Activated CD8-positive, alpha-beta memory T cell treated with anti-CD3 and anti-CD28 coated beads, Interleukin-2, amount 50 U/mL, for 1 hour (primary cell): ENCODE data around the gene TIFAB.

Experiments
- DNase-seq: peaks from one replicate; pipeline ENCODE4 v3.0.0-alpha.2; 2020; ENCODE audit errors: extremely low read depth

The TIFAB gene

GRCh38 chr5:135442431-135443160, 9.6 kb downstream of the TIFAB start:
- no peak for DNase-seq

GRCh38 chr5:135441919-135442318, 10.2 kb downstream of the TIFAB start:
- DNase-seq, result no peak

- no peak for DNase-seq
Measured at GRCh38 chr5:135441350-135441831, 10.8 kb downstream of the TIFAB start.

- no peak for DNase-seq
Measured at GRCh38 chr5:135440916-135441315, 11.2 kb downstream of the TIFAB start.

- DNase-seq, result no peak
Measured at GRCh38 chr5:135439231-135440205, 12.6 kb downstream of the TIFAB start.

GRCh38 chr5:135438636-135439221, 13.4 kb downstream of the TIFAB start:
- no peak for DNase-seq

GRCh38 chr5:135437796-135438560, 14.2 kb downstream of the TIFAB start:
- DNase-seq, result no peak

GRCh38 chr5:135437422-135437795, 14.7 kb downstream of the TIFAB start:
- no peak for DNase-seq

GRCh38 chr5:135436951-135437418, 15.2 kb downstream of the TIFAB start:
- DNase-seq, result no peak

- DNase-seq, result no peak
Measured at GRCh38 chr5:135435467-135436330, 16.5 kb downstream of the TIFAB start.

- no peak for DNase-seq
Measured at GRCh38 chr5:135434591-135435466, 17.3 kb downstream of the TIFAB start.

- DNase-seq, result no peak
Measured at GRCh38 chr5:135433681-135434426, 18.3 kb downstream of the TIFAB start.

GRCh38 chr5:135432113-135432512, 20.0 kb downstream of the TIFAB start:
- DNase-seq, result no peak

- DNase-seq, result no peak
Measured at GRCh38 chr5:135430135-135430437, 22.1 kb downstream of the TIFAB start.

GRCh38 chr5:135429301-135430134, 22.6 kb downstream of the TIFAB start:
- no peak for DNase-seq

- no peak for DNase-seq
Measured at GRCh38 chr5:135428586-135428985, 23.6 kb downstream of the TIFAB start.

GRCh38 chr5:135426102-135427082, 25.8 kb downstream of the TIFAB start:
- no peak for DNase-seq
